Loucy (cell line): ENCODE results near the gene SGCA.

Experiments
- H2AFZ ChIP-seq: fragments of 200-600 bp; sonication (generic); 2 replicates; pipeline ENCODE4 v1.6.0; 2016; ENCODE audit warnings: antibody characterized with exemption, mild to moderate bottlenecking, low read length, moderate library complexity
- H3F3A ChIP-seq: fragments of 200-600 bp; 2 replicates; pipeline ENCODE4 v1.6.0; 2016; ENCODE audit warnings: antibody characterized with exemption, low read depth, mild to moderate bottlenecking
- H3K27me3 ChIP-seq: fragments of 200-600 bp; sonication (generic); 2 replicates; pipeline ENCODE4 v1.6.1; 2014; ENCODE audit warnings: low read length, mild to moderate bottlenecking; ENCODE audit not compliant: insufficient read depth, poor library complexity, severe bottlenecking
- H3K36me3 ChIP-seq: fragments of 200-600 bp; sonication (generic); 2 replicates; pipeline ENCODE4 v1.6.1; 2016; ENCODE audit warnings: low read length; ENCODE audit not compliant: insufficient read depth
- H3K4me1 ChIP-seq: fragments of 200-600 bp; sonication (generic); 2 replicates; pipeline ENCODE4 v1.5.1; 2014; ENCODE audit warnings: low read length, mild to moderate bottlenecking; ENCODE audit not compliant: insufficient read depth, poor library complexity, severe bottlenecking
- H3K4me2 ChIP-seq: fragments of 200-600 bp; sonication (generic); 2 replicates; pipeline ENCODE4 v1.6.0; 2014; ENCODE audit warnings: antibody characterized with exemption, low read length, low read depth, mild to moderate bottlenecking; ENCODE audit not compliant: poor library complexity, severe bottlenecking
- H3K4me3 ChIP-seq: fragments of 200-600 bp; sonication (generic); 2 replicates; pipeline ENCODE4 v1.5.1; 2014; ENCODE audit warnings: low read length, mild to moderate bottlenecking, mixed read lengths; ENCODE audit not compliant: poor library complexity, severe bottlenecking
- H3K79me2 ChIP-seq: fragments of 200-600 bp; sonication (generic); 2 replicates; pipeline ENCODE4 v1.6.1; 2014; ENCODE audit warnings: low read length; ENCODE audit not compliant: insufficient read depth
- H3K9ac ChIP-seq: fragments of 200-600 bp; sonication (generic); 2 replicates; pipeline ENCODE4 v1.6.0; 2014; ENCODE audit warnings: mild to moderate bottlenecking, low read depth, low read length, moderate library complexity; ENCODE audit not compliant: poor library complexity, severe bottlenecking
- H3K9me2 ChIP-seq: fragments of 200-600 bp; sonication (generic); replicated peaks from 2 replicates; pipeline ENCODE4 v1.6.1; 2016; ENCODE audit warnings: low read depth, low read length, mixed read lengths
- H3K9me3 ChIP-seq: fragments of 200-600 bp; sonication (generic); 2 replicates; pipeline ENCODE4 v1.6.1; 2014; ENCODE audit warnings: mild to moderate bottlenecking, antibody characterized with exemption, low read length, low read depth; ENCODE audit not compliant: insufficient read depth
- H4K20me1 ChIP-seq: fragments of 200-600 bp; sonication (generic); 2 replicates; pipeline ENCODE4 v1.6.0; 2014; ENCODE audit warnings: antibody characterized with exemption, low read length, mild to moderate bottlenecking; ENCODE audit not compliant: insufficient read depth, poor library complexity, severe bottlenecking
- EZH2phosphoT487 ChIP-seq: fragments of 200-600 bp; IDR thresholded peaks from 2 replicates; pipeline ENCODE4 v1.6.1; 2018; ENCODE audit warnings: antibody characterized with exemption, mild to moderate bottlenecking, moderate library complexity, borderline replicate concordance
- TF ChIP-seq, protein P1 (sequence below): fragments of 200-600 bp; sonication (generic); conservative IDR thresholded peaks from 2 replicates; pipeline ENCODE4 v1.5.1; 2014; ENCODE audit warnings: mild to moderate bottlenecking, antibody characterized with exemption, low read length

The SGCA gene

DNA sequence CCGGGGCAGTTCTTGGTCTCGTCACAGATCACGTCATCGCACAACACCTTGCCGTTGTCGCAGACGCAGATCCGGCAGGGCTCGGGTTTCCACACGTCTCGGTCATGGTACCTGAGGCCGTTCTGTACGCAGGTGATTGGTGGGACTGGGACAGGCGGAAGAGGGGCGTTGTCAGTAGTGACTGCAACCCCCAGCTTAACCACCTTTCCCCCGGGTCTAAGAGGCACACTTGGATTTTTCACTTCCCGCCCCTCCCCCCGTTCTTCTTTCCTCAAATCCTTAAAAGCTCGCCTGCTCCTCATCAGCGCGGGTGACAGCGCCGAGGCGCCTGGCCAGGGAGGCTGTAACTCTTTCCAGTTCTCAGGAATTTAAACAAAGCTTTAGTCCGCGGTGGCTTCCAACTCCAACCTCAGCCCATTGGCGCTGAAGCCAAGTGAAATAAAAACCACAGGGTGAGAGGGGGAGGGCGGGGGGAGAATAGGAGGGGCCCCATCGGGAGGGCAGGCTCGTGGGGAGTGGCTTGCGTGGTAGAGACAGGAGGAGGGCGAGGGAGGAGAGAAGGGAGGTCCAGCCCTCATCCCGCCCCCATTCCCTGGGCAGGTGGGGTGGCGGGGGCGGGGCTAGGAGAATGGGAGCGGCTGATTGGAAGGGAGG is 34.1 kb downstream of the SGCA start:
- no peaks in the 10 kb centered on the region for H3K79me2 ChIP-seq
- no peaks in the 10 kb centered on the region for H3K9me3 ChIP-seq
- peak overlapping the region; percentile 73 for H3K4me2 ChIP-seq
- TF ChIP-seq, protein P1, sequence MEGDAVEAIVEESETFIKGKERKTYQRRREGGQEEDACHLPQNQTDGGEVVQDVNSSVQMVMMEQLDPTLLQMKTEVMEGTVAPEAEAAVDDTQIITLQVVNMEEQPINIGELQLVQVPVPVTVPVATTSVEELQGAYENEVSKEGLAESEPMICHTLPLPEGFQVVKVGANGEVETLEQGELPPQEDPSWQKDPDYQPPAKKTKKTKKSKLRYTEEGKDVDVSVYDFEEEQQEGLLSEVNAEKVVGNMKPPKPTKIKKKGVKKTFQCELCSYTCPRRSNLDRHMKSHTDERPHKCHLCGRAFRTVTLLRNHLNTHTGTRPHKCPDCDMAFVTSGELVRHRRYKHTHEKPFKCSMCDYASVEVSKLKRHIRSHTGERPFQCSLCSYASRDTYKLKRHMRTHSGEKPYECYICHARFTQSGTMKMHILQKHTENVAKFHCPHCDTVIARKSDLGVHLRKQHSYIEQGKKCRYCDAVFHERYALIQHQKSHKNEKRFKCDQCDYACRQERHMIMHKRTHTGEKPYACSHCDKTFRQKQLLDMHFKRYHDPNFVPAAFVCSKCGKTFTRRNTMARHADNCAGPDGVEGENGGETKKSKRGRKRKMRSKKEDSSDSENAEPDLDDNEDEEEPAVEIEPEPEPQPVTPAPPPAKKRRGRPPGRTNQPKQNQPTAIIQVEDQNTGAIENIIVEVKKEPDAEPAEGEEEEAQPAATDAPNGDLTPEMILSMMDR: no peak
- no peak for TF ChIP-seq EZH2phosphoT487
- H2AFZ ChIP-seq: peak overlapping the region; percentile 64
- no peaks in the 10 kb centered on the region for H3K27me3 ChIP-seq
- peaks cover 5% of the 10 kb centered on the region for H3K4me1 ChIP-seq
- no peaks in the 10 kb centered on the region for H4K20me1 ChIP-seq
- H3F3A ChIP-seq: no peaks in the 10 kb centered on the region
- no peak overlapping the region for H3K9ac ChIP-seq
- no peaks in the 10 kb centered on the region for H3K9me2 ChIP-seq
- no peaks in the 10 kb centered on the region for H3K36me3 ChIP-seq
- peak overlapping the region; percentile 69 for H3K4me3 ChIP-seq

GRCh38 chr17:50200457-50201275 is 34.9 kb downstream of the SGCA start:
- H3K4me2 ChIP-seq: peak overlapping the region; percentile 73
- H3K9ac ChIP-seq: peak overlapping the region; percentile 50
- H3K4me3 ChIP-seq: peak overlapping the region; percentile 69
- TF ChIP-seq, protein P1: peak; percentile 100
- no peak for TF ChIP-seq EZH2phosphoT487
- no peaks in the 10 kb centered on the region for H4K20me1 ChIP-seq
- H3K9me3 ChIP-seq: no peaks in the 10 kb centered on the region
- H3K4me1 ChIP-seq: peaks cover 5% of the 10 kb centered on the region
- no peaks in the 10 kb centered on the region for H3K9me2 ChIP-seq
- no peaks in the 10 kb centered on the region for H3F3A ChIP-seq
- no peaks in the 10 kb centered on the region for H3K27me3 ChIP-seq
- peak overlapping the region; percentile 64 for H2AFZ ChIP-seq
- H3K36me3 ChIP-seq: no peaks in the 10 kb centered on the region
- no peaks in the 10 kb centered on the region for H3K79me2 ChIP-seq

GRCh38 chr17:50201276-50201854 is 35.6 kb downstream of the SGCA start, which contains the start of gene COL1A1:
COL1A1 (minus strand) TSS chr17:50201631; CDS start chr17:50201513, 118 bp downstream.
- Histone ChIP-seq H3K4me2 (peak within 1 kb of the TSS; percentile 73), H3K36me3 (no peaks in the 10 kb centered on the region), H2AFZ (peak within 1 kb of the TSS; percentile 64), H3K79me2 (no peaks in the 10 kb centered on the region), H3K9me2 (no peaks in the 10 kb centered on the region), H3K4me1 (peaks cover 5% of the 10 kb centered on the region), H3F3A (no peaks in the 10 kb centered on the region), H4K20me1 (no peaks in the 10 kb centered on the region), H3K27me3 (no peaks in the 10 kb centered on the region), H3K9ac (peak within 1 kb of the TSS; percentile 50), H3K4me3 (peak within 1 kb of the TSS; percentile 69), H3K9me3 (no peaks in the 10 kb centered on the region)
- TF ChIP-seq, protein P1: no peak
- TF ChIP-seq EZH2phosphoT487: no peak
